Retinal pigment epithelial cell (primary cell): ENCODE measurements around the gene SPRR2A.

Source experiments
- DNase-seq: peaks from one replicate; pipeline ENCODE4 v3.0.0-alpha.2; 2010; ENCODE audit warnings: low read depth
- H3K4me3 ChIP-seq: 2 replicates; pipeline ENCODE4 v1.5.1; 2011; ENCODE audit warnings: mild to moderate bottlenecking, low read length, control low read depth, moderate library complexity
- TF ChIP-seq, protein P1 (sequence below): conservative IDR thresholded peaks from 2 replicates; pipeline ENCODE4 v1.5.1; 2011; ENCODE audit warnings: low read depth, low read length, control low read depth, inconsistent platforms

SPRR2A gene

DNA sequence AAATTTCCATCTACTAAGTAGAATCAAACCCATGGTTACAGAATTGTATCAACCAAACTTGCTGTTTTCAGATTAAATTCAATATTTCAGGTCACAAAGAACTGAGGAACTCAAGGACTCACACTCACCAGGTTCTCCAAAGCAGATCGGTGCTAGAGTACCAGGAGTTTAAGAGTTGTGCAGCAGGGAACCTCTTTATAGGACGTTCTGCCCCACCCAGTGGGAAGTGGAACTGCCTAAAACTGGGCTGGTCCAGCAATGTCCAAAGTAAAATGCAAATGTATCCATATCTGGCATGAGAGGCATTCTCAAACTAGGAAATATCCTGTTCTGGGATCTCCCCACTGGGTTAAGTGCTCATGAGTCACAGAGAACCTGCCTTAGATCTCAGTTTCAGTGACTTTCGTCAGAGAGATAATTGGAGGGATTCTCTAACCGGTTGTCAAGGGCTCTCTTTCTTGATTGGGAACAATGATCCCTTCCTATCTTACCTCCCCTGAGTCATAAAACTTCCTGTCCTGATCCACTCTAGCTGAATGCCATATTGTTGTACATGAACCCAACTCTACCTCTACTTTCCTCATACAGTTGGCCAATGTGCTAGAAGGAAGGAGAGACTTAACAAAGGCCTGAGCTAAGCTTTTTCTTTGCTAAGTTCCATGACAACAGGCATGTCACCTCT, 16.2 kb downstream of the SPRR2A start, which contains the start of gene SPRR2D:
Gene SPRR2D (minus strand): TSS at position 171 of the 682 bp plus-strand sequence. CDS start 774 bp downstream, outside the sequence.
- TF ChIP-seq, protein P1, sequence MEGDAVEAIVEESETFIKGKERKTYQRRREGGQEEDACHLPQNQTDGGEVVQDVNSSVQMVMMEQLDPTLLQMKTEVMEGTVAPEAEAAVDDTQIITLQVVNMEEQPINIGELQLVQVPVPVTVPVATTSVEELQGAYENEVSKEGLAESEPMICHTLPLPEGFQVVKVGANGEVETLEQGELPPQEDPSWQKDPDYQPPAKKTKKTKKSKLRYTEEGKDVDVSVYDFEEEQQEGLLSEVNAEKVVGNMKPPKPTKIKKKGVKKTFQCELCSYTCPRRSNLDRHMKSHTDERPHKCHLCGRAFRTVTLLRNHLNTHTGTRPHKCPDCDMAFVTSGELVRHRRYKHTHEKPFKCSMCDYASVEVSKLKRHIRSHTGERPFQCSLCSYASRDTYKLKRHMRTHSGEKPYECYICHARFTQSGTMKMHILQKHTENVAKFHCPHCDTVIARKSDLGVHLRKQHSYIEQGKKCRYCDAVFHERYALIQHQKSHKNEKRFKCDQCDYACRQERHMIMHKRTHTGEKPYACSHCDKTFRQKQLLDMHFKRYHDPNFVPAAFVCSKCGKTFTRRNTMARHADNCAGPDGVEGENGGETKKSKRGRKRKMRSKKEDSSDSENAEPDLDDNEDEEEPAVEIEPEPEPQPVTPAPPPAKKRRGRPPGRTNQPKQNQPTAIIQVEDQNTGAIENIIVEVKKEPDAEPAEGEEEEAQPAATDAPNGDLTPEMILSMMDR: no peak
- no peak for DNase-seq
- H3K4me3 ChIP-seq: no peak within 1 kb of the TSS

DNA sequence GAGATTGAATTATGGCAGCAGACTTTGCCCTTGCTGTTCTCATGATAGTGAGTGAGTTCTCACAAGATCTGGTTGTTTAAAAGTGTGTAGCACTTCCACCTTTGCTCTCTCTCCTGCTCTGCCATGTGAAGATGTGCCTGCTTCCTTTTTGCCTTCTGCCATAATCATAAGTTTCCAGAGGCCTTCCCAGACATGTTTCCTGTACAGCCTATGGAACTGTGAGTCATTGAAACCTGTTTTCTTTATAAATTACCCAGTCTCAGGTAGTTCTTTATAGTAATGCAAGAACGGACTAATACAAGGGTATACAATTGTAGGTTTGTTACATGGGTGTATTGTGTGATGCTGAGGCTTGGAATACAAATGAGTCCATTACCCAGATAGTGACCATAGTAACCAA, 22.1 kb downstream of the SPRR2A start:
- H3K4me3 ChIP-seq: no peak overlapping the region
- DNase-seq: no peak
- TF ChIP-seq, protein P1: no peak

DNA sequence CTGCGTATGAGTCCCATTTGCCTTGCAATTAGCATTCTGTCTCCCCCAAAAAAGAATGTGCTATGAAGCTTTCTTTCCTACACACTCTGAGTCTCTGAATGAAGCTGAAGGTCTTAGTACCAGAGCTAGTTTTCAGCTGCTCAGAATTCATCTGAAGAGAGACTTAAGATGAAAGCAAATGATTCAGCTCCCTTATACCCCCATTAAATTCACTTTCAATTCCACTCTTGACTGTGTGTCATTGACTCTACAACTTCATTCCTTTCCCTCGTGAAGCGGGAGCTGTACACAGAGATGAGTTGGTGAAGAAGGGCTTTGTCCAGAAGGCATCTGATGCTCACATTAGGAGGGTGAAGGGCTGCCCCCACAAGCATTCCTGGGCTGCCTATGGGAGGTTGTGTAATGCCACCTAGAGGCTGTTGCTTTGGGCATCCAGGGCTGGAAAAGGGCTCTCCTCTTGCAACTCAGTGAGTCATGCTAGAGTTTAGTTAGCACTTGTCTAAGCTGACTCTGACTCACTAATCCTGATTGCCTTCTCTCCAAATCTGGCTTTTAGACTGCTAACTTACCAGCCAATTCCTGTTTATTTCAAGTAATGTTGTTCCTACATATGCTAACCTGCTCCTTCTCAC, 24.5 kb downstream of the SPRR2A start:
- TF ChIP-seq, protein P1: peak; percentile 74

DNA sequence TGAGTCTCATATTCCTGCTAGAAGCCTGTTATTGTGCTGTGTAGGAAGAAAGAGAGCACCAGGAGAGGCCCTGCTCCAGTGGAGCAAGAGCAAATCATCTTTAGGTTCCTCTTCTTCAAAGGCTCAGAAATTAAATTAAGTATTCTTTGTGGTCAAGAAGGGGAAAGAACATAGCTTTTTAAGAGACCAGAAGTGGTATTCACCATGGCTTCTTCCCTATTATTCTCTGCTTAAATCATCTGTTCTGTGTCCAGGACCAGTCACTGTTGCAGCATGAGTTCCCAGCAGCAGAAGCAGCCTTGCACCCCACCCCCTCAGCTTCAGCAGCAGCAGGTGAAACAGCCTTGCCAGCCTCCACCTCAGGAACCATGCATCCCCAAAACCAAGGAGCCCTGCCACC, 25.2 kb downstream of the SPRR2A start:
- DNase-seq: no peak
- TF ChIP-seq, protein P1: no peak
- H3K4me3 ChIP-seq: no peak overlapping the region

More for the DNA sequence above, 24.5 kb downstream of the SPRR2A start:
- peak; percentile 93 for DNase-seq
- no peak overlapping the region for H3K4me3 ChIP-seq

DNA sequence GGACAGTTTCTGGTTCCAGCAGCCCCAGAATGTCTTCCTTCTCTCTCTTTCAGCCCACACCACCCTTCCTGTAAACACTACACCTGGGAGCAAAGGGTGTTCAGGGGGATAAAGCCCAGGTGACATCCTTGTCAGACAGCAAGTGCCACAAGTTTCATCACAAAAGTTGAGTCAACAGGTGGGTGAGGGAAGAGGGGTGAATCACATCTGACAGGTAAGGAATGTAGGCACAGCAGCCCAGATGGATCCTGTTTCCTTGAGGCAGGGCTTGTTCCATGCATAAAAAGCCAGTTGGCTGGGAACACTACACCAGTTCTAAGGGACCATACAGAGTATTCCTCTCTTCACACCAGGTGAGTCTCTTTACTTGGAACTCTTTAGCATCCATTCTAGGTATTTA, 26.4 kb downstream of the SPRR2A start, which contains the start of gene SPRR1B:
Gene SPRR1B (plus strand): TSS at position 309 of the 400 bp plus-strand sequence. CDS start 1,143 bp downstream, outside the sequence.
- H3K4me3 ChIP-seq: no peak within 1 kb of the TSS
- no peak for DNase-seq

DNA sequence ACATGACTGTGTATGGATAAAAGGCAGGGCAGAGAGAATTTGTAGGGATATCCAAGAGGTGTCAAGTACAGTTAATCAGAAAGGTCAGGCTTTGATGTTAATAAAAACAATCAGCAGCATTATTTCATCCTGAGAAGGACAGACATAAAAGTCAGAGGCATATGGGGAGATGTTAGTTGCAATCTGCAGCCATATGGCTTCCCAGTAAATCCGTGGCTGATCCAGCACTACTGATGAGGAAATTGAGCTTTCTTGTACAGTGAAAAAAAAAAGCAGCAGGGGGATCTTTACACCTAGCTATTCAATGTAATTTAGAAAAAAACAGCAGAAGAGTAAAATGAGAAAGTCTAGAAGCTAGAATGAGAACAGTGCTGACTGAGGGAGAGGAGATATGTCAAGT, 28.5 kb downstream of the SPRR2A start:
- no peak for DNase-seq
- TF ChIP-seq, protein P1: no peak
- no peak overlapping the region for H3K4me3 ChIP-seq

More for the DNA sequence above, 26.4 kb downstream of the SPRR2A start, which contains the start of gene SPRR1B:
- TF ChIP-seq, protein P1: no peak
